Activated CD4-positive, alpha-beta T cell treated with anti-CD3 and anti-CD28 coated beads, Interleukin-10, Interleukin-2, amounts not matched to agents 100 ng/mL and 50 ng/mL, durations not matched to agents 16 hours and 8 hours (primary cell): ENCODE results near the gene SH2D1B.

Source experiments
- DNase-seq: peaks from one replicate; pipeline ENCODE4 v3.0.0-alpha.2; 2020

The SH2D1B gene

DNA sequence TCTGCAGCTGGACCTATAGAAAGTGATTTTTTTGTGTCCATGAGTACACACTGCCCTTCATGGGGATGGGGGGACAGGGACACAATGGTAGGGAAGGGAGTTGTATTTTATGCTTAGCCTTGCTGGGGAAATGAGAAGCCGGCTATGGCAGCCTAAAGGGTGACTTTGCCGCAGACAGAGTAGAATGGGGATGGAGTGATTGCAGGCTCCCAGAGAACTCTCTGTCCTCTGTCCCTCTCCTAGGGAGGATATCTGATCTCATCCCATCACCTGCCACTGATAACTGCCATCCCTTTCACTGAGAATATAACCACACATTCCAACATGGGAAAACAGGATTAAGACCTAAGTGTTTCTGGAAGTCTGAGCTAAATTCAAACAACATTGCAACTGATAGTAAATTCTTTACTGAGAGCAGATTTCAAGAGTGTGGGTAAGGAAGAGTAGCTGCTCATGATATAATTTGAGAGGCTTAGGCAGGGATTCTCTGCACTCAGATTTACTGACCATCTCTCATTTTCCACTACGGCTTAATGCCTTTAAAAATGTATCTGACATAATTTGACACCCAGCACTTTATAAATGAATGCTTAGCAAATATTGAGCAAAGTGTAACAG is 13.9 kb downstream of the SH2D1B start:
- DNase-seq = no peak

DNA sequence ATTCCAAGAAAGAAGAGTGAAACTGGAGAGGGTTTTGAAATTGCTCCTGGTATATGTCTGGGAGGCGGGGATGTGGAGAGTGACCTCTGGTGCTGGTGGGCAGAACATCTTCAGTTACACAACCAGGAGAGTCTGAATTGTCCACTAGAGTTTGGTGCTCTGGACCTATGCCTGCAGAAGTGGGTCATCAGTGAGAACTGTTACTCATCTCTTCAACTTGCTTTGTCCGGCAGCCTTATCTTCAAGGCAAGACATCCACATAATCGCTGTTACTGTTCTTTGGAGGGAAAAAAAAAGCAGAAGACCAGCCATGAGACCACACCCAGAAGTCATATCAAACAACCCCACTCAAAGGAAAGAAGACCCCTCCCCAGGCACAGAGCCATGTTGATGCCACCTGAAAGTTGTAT is 14.9 kb downstream of the SH2D1B start:
- DNase-seq = no peak

DNA sequence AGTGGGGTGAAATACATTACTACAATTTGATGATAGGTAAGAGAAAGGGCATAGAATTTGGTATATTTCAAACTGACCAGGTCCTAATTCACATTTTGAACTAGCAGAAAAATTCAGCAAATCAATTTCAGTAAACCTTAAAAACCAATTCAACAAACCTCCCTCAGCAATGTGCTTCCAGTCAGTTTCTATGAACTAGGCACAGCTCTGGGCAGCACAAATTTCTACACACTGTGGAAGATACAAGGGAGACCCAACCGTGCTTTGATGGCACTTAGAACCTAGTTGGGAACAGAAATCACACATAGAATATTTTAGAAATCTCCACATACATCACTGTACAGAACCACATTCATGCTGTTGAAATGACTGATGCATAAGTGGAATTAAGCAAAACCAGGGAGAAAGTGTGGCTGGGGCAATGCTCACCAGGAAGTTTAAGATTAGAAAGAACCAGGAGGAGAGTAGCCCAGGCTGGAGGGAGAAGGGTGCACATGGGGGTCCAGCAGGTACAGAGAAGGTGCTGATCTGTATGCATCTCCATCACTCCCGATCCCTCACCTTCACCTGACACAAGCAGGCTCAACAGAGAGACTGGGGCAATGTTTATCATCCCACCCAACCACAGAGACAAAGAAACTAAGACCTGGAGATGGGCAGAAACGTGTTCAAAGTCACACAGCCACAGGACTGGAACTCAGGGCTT is 15.6 kb downstream of the SH2D1B start:
- DNase-seq = no peak

DNA sequence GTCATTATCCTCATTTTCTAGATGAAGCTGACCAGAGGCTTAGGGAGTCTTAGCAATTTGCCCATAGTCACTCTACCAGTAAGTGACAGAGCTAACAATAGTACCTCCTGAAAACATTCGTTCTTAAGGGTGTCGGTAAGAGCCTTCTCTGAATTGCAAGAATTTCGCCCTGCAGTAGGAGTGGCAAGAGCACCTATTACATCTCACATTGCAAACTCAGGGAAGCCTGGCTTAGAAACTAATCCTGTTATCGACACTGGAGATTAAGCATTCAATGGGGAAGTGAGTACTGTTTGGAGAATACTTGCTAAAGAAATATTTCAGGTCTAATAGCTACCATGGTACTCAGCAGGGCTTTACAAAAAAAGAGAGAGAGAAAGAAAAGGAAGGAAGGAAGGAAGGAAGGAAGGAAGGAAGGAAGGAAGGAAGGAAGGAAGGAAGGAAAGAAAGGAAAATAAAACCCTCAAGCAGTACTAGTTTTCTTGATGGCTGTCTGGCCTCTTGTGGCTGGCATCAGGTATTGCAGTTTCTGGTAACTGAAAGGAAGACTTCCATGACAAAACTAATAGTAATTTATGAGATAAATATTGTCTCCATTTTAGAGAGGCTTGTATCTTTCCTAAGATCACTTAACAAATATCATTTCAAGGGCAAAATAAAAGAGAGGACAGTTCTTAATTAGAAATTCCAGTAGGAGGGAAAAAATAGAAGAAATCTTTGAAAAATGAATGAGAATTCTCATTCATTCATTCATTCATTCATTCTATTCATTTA is 20.0 kb downstream of the SH2D1B start:
- DNase-seq = peak; percentile 28

DNA sequence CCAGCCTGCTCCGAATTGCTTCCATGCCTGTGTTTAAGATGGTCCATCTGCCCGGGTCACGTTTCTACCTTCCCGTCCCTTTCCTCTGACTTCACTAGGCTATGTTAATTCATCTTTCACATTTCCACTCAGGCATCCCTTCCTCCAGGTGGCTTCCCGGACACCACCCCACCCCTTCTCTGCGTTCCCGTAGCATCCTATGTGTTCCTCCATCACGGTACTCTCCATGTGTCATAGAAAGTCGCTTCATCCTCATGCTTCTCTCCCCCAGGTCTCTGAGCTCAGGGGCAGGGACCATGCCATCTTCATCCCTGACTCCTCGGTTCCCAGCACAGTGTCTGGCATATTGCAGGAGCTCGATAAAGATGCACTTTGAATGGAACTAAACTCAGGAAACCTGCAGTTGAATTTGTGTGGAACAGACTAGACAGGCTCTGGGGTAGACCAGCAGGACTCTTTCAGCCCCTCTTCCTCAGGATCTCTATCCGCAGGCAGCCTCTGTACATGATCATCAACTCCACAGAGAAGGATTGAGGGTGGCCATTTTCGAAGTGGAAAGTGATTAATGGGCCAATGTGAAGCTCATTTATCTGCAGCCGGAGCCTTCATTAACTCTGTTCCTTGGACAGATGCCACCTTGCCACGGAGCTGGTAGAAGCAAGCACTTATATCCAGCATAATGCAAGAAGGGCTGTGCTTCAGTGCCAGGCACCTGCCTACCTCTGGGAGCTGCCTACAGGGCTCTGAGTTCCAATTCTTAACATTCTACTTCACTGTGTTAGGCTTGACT is 21.3 kb downstream of the SH2D1B start:
- no peak for DNase-seq

DNA sequence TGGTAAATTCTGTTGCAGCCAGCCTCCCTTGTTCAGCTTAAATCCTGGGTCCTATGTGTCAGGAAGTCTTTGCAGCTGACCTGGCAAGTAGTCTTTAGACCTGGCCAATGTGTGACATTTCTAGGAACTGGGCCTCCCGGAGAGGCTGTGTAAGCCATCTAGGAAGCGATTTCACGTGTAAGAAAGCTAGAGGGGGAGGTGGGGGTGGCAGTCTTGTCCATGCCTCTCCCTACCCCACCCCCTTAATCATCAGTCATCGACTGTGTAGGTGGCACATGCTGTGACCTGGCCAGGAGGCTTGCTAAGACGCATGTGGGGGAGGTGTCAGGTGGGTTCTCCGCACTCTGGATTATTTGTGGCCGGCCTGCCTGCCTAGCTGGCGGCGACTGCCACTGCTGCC is 22.0 kb downstream of the SH2D1B start:
- DNase-seq = no peak

DNA sequence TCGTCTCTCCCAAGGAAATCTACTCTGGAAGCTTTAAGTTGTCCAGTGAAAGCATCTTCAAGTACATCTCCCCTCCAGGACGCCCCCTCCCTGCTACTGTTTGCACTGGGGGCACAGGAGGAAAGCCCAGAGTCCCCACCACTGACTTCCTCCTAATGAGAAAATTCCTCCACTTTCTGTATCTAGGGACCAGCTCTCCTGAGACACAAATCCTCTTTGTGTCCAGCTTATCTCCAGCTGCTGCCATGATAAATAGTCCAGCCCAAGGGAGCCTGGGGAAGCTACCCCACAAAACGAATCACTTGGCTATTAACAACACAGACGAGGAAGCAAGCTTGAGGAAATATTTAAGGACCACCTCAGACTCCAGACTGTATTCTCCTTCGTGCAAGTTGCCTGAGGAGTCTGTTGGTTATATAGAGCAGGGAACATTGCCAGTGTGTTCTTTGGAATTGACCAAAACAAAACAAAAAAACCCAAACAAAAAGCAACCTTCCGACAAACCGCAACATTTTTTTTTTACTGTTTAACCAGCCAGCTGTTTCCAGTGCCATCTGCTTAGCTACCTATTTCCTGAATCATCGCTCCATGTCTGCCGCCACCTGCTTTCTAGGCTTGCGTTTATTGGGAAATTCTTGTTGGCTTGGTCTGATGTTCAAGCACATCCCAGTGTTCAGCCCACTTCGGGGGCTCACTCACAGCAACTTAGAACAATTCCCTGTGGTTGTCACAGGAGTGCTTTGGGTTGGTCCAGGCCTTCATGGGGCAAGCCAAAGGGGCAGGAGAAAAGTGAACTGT is 22.7 kb downstream of the SH2D1B start:
- no peak for DNase-seq

DNA sequence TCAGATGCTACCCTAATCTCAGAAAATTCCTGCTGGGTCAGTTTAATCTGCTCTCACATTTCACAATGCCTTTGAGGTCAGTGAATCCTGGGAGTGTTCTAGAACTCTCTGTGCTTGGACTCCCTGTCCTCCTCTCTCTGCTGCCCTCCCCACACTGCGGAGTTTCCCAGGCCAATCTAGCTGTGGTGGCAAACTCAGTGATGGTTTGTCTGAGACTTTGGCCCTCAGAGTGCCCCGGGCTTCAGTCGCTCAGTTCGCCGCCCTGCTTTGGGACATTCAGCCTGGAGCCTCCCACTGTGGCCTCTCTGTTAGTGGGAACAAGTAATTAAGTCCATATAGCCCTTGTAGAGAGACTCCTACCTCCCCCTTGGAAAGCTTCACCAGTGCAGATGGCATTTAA is 23.3 kb downstream of the SH2D1B start:
- DNase-seq = no peak

DNA sequence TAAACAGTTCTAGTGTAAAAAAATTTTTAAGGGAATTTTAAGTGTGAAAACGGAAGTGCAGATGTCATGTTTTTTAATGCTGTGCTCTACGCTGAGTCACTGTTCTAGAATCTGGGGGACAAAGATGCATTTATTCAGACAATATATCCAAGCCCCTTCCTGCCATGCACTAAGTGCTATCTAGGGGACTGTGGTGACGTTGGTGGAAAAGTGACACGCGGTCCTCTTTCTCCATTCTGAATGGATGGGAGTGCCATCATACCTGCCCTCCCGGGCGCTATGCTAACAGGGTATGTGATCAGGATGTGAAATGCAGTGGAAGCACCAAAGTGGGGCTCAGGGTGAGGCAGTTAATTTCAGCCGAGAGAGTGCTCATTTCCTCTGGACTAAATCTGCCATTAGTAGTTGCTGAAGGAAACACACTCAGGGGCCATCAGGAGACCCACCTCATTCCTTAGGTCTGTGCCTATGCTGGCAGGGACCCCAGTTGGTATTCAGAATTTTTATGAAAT is 23.8 kb downstream of the SH2D1B start:
- DNase-seq = no peak

DNA sequence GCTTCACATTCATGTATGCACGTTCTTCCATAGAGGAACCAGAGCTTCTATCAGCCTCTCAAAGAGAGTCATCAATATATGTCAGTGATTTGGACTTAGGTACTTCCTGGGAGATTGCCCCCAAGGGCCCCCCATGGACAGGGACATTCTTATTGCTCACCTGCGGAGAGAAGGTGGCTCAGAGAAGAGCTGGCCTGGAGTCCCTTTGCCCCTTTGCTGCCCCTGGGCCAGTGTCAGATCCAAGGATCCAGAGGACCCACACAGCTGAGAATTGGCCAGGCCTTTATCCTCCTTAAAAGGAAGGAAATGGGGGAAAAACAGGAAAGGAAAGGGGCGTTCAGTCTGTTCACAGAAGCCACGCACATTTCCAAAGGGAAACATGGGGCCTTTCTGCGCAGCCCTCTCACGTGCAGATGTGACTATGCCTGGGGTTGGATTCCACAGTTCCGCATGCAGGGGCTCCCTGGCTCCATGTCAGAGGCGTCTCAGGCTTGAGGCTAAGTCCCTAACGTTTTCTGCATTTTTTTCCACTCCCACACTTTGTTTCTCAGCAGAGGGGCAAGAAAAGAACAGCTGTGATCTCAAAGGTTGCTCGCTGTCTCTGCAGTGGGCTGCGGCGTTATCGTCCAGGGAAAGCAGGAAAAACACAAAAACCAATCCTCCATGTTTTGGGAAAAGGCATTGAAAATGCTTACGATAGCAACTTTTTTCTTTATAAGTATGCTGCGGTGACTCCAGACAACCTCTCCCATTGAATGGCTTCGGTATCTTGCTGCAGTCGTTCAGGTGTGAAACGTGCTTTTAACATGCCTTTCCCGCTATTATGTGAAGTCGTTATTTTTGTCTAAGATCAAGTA is 24.5 kb downstream of the SH2D1B start:
- DNase-seq = no peak

DNA sequence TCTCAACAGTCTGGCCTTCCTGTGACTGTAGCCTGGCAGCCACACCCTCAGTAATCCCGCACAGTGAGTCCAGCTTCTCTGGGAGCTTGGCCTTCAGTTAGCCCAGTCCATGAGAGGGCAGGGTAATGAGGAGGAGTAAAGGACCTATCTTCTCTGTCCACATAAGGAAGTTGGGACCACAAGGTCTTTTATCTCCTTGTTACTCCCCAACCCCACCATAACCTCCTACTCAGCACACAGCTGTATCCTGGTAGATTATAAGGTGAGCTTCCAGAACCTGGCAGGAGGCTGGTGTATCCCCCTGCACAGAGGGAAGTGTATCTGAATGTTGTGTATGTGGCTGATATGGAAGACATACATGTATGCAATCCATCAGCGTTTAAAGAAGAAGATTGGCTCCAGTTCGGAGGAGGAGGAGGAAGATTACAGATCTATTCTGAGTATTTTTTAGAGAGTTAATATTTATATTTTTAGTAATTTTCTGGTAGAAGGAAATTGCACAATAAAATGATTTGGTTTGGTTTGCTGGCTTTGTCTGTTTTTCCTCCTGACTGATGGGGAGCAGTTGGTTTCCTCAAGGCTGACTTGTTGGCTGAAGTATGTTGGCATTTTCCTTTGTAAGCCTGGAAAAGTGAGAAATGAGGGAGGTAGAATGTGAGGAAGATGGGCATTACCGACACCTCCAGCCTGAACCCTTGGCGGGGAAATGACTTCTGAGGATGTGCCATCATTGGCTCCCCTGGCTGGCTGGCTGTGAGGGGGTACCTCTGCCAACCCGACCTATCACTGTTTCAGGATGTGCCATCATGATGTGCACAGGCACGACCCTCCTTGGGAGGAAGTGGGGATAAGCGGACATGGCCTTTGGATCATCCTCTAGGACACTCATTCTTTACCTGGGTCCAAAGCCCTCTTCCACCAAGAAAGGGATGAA is 25.4 kb downstream of the SH2D1B start:
- no peak for DNase-seq

DNA sequence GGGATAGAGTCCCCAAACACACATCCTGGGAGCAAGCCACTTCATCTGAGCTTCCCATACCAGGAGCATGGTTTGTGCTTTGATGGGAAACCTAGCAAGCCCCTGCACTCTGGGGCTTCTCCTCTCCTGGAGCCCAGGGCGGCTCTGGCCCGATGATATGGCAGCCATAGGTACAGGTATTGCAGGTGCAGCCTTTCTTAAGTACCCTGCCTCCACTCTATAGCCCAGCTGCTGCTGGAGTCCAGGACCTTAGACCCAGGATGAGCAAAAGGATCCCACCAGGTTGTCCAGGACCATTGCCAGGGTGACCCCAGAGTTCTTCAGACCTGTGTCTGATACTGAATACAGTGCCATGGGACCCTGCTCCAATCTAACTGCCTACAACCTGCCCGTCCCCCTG is 26.2 kb downstream of the SH2D1B start:
- no peak for DNase-seq

DNA sequence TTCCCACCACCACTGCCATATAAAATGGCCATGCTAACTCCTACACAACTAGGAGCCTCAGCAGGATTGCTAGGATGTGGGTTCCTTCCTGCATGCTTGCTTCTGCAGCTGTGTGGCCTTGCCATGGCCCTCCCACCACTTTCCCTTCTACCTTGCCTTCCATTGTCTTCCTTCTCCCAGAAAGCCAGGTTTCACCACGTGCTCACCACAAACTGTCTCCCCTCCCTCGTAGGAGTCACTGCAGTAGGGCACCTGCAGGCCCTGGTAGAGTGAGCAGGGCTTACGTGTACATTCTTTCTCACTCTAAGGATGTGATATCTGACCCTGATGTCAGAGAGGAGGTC is 26.7 kb downstream of the SH2D1B start:
- no peak for DNase-seq

DNA sequence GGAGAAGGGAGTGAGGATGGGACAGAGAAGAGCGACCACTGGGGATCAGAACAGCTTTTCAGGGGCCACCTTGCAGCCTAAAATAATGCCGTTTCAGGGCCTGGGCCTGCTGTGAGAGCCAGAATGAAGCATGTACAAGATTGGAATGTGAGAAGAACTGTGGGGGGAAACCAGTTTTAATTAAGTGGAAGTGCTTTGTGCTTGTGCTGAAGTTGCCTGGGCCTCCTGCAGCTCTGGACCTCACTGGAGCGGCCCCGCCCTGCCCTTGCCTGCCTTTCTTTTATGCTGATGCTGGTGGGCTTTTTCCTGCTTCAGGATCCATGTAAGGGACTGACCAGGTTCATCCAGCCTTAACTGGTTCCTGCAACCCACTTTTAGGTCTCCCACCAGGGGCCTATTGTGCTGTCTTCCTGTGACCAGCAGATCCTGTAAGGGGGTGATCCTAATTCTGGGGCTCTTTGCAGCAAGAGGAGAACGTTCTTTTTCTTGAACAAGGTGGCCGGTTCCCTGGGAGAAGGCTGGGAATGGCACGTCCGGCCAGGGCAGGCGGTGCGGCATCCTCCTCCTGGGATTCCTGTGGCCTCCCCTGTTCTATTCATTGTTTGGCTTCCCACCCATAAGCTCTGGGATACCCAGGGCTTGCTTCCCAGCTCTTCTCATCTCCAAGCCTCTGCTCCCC is 27.2 kb downstream of the SH2D1B start:
- no peak for DNase-seq

DNA sequence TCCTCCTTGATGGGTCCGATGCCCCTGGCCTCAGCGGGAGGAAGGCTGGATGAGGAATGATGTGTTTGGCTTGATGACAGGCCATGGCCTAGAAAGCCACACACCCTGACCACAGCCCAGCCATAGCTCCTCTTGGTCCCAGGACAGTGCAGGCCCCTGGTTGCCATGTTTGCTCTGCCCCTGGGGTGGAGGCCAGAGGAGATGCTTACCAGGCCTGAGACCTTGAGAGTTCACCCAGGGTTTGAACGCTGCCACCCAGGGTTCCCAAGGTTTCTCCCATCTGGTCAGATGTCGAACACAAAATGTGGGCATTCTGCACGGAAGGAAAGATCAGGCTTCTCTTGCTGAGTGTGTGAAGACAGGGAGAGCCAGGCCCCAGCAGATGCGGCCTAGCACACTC is 27.8 kb downstream of the SH2D1B start:
- DNase-seq = no peak

DNA sequence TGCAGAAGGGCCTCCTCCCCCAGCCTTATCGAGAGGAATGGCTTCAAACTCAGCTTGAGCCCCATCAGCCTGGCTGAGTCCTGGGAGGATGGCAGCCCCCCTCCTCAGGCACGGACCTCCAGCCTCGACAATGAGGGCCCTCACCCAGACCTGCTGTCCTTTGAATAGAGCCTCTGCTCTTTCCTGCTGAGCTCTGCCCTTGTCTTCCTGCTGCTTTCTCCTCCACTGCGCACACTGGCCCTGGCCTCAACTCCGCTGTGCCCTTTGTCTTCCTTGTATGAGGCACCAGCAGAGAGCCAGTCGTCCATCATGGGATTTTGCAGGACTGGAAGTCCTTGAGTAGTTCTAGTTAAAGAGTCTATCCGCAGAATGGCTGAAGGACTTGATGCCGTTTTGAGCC is 28.4 kb downstream of the SH2D1B start:
- DNase-seq = no peak

DNA sequence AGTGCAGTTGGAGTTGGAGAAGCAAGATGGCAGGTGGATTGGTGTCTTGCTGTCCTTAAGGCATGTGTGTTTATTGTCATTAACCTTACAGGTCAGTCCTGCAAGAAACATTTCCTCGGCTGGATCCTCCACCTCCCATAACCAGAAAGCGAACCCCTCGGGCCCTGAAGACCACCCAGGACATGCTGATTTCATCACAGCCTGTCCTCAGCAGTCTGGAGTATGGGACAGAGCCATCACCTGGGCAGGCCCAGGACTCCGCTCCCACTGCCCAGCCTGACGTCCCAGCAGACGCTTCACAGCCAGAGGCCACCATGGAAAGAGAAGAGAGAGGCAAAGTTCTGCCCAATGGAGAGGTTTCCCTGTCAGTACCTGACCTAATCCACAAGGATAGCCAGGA is 28.8 kb downstream of the SH2D1B start:
- no peak for DNase-seq

DNA sequence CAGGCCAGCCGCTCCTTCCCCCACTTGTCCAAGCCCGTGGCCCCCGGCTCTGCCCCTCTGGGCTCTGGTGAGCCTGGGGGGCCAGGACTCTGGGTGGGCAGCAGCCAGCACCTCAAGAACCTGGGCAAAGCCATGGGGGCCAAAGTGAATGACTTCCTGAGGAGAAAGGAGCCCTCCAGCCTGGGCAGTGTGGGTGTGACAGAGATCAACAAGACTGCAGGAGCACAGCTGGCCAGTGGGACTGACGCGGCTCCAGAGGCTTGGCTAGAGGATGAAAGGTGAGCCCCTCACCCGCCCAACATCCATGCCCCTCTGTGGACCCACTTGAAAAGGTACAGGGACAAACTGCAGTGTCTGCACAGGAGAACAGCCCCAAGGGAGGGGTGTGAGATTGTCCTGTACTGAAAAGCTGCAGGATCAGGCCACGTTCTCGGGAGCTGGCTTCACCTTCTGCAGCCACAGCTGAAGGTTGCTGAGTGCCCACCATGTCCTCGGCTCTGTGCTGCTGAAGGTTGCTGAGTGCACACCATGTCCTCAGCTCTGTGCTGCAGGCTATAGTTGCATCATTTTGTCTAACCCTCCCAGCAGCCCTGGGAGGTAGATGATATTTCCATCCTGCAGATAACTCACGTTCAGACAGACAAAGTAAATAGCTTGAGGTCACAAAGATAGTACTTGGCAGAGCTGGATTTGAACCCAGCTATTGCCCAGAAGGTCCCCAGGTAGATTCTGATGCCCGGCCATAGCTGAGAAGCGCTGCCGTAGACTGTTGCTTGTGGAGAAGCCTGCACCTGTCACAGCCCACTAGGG is 29.8 kb downstream of the SH2D1B start:
- no peak for DNase-seq

DNA sequence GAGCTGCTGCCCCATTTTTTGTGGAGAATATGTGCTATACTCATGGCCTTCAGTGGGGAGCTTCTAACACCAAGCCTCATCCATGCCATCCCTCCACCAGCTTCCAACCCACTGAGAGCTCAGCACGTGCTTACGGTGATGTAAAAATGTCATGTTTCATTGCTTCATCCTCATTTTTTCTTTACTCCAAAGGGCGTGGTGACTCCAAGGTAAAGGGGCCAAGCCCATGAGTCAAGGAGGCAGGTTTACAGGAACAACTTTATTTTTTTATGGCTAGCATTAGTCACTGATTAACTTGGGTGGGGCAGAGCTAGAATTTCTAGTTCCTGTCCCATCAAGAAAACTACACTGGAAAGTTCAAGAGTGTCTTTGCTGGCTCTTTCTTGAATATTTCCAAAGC is 30.6 kb downstream of the SH2D1B start, which contains the start of gene C1orf226:
TSS of gene C1orf226 (plus strand) at position 346 of the 400 bp plus-strand sequence. CDS start 174 bp downstream, outside the sequence.
- no peak for DNase-seq
